ENCODE data around the gene CAPN13.

Gene CAPN13

GRCh38 chr2:30764021-30764800 is 43.0 kb downstream of the CAPN13 start:
- no peak overlapping the region for H3K4me3 Mint-ChIP-seq
- peaks cover 6% of the 10 kb centered on the region for H3K27me3 Mint-ChIP-seq

DNA sequence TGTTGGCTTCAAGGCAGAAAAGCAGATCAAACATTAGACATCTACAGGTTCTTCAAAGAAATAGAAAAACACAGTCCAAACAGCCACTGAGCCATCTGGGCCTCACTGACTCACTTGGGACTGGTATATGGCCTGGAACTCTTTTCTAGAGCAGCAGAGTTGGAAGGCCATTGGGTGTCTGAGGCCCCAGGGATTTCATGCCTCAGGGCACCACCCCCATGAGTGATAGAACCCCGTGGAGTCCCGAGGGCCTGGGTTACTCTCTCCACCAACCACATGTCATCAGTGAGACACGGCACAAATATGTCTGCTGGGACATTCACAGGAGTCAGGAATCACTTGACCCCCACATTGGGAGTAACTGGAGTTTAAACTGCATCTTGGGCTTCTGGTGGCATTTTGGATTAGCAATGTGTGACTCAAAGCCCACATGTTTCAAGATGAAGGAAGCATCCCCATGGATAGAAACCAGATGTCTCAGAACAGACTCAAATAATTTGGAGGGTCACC is 44.0 kb downstream of the CAPN13 start:
- H3K4me1 Mint-ChIP-seq (ENCODE audit: low read depth) = no peaks in the 10 kb centered on the region
- H3K36me3 Mint-ChIP-seq (ENCODE audit: low read depth) = no peaks in the 10 kb centered on the region
- no peak overlapping the region for H3K4me3 Mint-ChIP-seq
- DNase-seq = no peak
- H3K9me3 Mint-ChIP-seq = no peaks in the 10 kb centered on the region
- peaks cover 8% of the 10 kb centered on the region for H3K27me3 Mint-ChIP-seq
- H3K27ac Mint-ChIP-seq = no peak overlapping the region

More at GRCh38 chr2:30764021-30764800, 43.0 kb downstream of the CAPN13 start:
- Mint-ChIP-seq H3K4me1 (ENCODE audit: low read depth) (no peaks in the 10 kb centered on the region), H3K27ac (no peak overlapping the region), H3K36me3 (ENCODE audit: low read depth) (no peaks in the 10 kb centered on the region), H3K9me3 (no peaks in the 10 kb centered on the region)
- no peak for DNase-seq

GRCh38 chr2:30761226-30761625 is 46.0 kb downstream of the CAPN13 start:
- DNase-seq = no peak
- H3K27ac Mint-ChIP-seq = no peak overlapping the region
- H3K4me1 Mint-ChIP-seq (ENCODE audit: low read depth) = no peaks in the 10 kb centered on the region
- H3K4me3 Mint-ChIP-seq = no peak overlapping the region
- H3K9me3 Mint-ChIP-seq = no peaks in the 10 kb centered on the region
- peaks cover 8% of the 10 kb centered on the region for H3K27me3 Mint-ChIP-seq
- no peaks in the 10 kb centered on the region for H3K36me3 Mint-ChIP-seq (ENCODE audit: low read depth)

GRCh38 chr2:30759481-30759880 is 47.8 kb downstream of the CAPN13 start:
- no peaks in the 10 kb centered on the region for H3K9me3 Mint-ChIP-seq
- no peak overlapping the region for H3K27ac Mint-ChIP-seq
- H3K4me3 Mint-ChIP-seq = no peak overlapping the region

DNA sequence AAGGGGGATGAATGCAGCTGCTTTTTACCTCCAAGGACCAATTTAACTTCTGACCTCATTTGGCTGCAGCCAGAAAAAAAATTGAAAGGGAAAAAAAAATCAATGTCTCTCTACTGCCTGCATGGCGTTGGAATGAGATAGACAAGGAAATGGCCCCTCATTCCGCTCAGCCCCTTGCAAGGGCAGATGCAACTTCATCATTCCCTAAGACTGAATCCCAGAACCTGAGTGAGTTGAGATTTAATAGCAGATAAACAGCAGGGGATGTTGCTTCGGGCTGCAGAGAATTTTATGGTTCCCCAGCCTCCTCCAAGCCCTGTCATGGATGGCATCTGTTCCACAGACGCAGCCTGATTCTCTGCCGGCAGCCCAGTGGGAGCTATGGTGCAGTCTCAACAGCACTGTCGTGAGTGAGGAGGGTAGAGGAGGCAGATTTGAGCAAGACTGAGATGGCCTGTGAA is 49.0 kb downstream of the CAPN13 start:
- Mint-ChIP-seq H3K4me3 (no peak overlapping the region), H3K4me1 (ENCODE audit: low read depth) (no peaks in the 10 kb centered on the region), H3K36me3 (ENCODE audit: low read depth) (no peaks in the 10 kb centered on the region), H3K9me3 (no peaks in the 10 kb centered on the region), H3K27me3 (peaks cover 26% of the 10 kb centered on the region), H3K27ac (no peak overlapping the region)
- DNase-seq = no peak

More at GRCh38 chr2:30759481-30759880, 47.8 kb downstream of the CAPN13 start:
- no peak for DNase-seq
- H3K27me3 Mint-ChIP-seq = peaks cover 23% of the 10 kb centered on the region
- H3K4me1 Mint-ChIP-seq (ENCODE audit: low read depth) = no peaks in the 10 kb centered on the region
- H3K36me3 Mint-ChIP-seq (ENCODE audit: low read depth) = no peaks in the 10 kb centered on the region

DNA sequence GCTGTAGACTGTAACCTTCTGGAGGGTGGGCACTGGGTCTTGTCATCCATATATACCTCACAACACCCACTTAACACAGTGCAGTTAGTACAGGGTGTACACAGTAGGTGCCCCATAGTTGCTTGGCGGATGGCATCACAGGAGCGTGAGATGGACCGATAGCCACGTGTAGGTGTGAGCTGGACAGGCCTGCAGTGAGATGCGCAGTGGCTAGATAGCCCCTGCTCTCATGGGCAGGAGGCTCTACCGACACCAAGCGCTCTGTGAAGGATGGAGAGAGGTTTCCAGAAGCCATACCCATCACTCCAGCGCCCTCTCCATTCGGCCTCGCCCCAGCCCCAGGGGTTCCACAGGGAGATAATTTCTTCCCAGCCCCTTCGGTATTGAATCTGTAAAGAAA is 49.5 kb downstream of the CAPN13 start:
- H3K4me3 Mint-ChIP-seq = no peak overlapping the region
- no peak for DNase-seq
- no peaks in the 10 kb centered on the region for H3K36me3 Mint-ChIP-seq (ENCODE audit: low read depth)
- no peak overlapping the region for H3K27ac Mint-ChIP-seq
- peaks cover 26% of the 10 kb centered on the region for H3K27me3 Mint-ChIP-seq
- H3K4me1 Mint-ChIP-seq (ENCODE audit: low read depth) = no peaks in the 10 kb centered on the region
- no peaks in the 10 kb centered on the region for H3K9me3 Mint-ChIP-seq

DNA sequence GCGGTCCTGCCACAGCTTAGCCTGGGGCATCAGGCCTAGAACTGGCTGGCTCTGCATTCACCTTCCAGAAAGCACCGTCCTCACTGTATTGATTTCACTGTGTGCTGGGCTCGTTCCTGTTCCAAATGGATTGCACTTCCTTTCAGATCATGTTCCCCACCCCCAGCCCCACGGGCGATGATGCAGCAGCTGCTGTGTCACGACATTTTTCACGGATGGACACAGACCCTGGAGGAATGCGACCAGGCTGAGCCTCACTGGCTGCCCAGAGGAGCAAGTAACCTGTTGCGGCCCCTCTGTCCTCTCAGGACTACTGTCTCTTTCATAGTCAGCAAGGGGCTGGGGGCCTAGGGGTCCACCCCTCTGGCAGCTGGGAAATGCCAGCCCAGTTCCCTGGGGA is 50.3 kb downstream of the CAPN13 start:
- Mint-ChIP-seq H3K9me3 (no peaks in the 10 kb centered on the region), H3K4me3 (no peak overlapping the region), H3K27ac (no peak overlapping the region), H3K4me1 (ENCODE audit: low read depth) (no peaks in the 10 kb centered on the region), H3K27me3 (peaks cover 26% of the 10 kb centered on the region), H3K36me3 (ENCODE audit: low read depth) (no peaks in the 10 kb centered on the region)
- DNase-seq = no peak

GRCh38 chr2:30756051-30756719 is 51.1 kb downstream of the CAPN13 start:
- H3K27me3 Mint-ChIP-seq = peaks cover 27% of the 10 kb centered on the region
- DNase-seq = no peak
- no peaks in the 10 kb centered on the region for H3K4me1 Mint-ChIP-seq (ENCODE audit: low read depth)
- no peaks in the 10 kb centered on the region for H3K9me3 Mint-ChIP-seq
- H3K36me3 Mint-ChIP-seq (ENCODE audit: low read depth) = no peaks in the 10 kb centered on the region
- H3K4me3 Mint-ChIP-seq = no peak overlapping the region
- no peak overlapping the region for H3K27ac Mint-ChIP-seq

DNA sequence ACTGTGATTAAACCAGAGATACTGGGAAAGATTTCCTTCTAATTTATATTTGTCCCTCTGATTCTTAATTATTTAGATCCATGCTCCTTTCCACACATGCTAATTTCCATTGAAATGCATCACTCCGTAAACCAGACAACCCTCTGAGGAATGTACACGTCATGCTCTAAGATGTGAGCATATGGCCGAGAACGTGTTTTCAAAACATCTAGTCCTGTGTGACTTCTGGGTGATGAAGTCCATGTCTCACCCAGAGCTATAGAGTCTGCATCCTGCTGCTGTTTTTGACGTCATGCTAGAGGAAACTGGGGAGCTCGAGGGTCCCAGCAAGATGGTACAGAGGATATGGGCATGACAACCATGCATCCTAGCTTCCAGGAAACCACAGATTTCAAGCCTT is 53.6 kb downstream of the CAPN13 start:
- H3K9me3 Mint-ChIP-seq = no peaks in the 10 kb centered on the region
- peaks cover 32% of the 10 kb centered on the region for H3K27me3 Mint-ChIP-seq
- H3K27ac Mint-ChIP-seq = no peak overlapping the region
- H3K36me3 Mint-ChIP-seq (ENCODE audit: low read depth) = no peaks in the 10 kb centered on the region
- no peak for DNase-seq
- H3K4me3 Mint-ChIP-seq = no peak overlapping the region
- H3K4me1 Mint-ChIP-seq (ENCODE audit: low read depth) = no peaks in the 10 kb centered on the region

DNA sequence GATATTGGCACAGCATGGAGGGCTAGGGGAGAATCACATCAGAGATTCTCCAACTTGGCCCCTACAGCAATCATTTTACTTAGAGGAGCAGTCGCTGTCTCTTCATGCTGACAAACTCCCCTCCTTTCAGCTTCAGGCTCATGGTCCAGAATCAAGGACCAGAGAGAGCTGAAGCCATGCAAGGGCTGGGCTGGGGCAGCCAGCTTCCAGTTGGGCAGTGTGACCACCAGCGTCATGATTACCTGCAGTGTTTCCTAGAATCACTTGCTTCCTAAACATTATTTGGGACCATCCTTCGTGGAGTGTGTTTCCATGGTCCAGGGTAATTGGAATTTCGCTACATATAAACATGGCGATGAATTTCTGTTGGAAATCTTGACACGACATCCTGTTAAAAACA is 54.4 kb downstream of the CAPN13 start:
- Mint-ChIP-seq H3K36me3 (ENCODE audit: low read depth) (no peaks in the 10 kb centered on the region), H3K4me1 (ENCODE audit: low read depth) (no peaks in the 10 kb centered on the region), H3K27ac (no peak overlapping the region), H3K9me3 (no peaks in the 10 kb centered on the region), H3K4me3 (no peak overlapping the region), H3K27me3 (peaks cover 32% of the 10 kb centered on the region)
- no peak for DNase-seq

DNA sequence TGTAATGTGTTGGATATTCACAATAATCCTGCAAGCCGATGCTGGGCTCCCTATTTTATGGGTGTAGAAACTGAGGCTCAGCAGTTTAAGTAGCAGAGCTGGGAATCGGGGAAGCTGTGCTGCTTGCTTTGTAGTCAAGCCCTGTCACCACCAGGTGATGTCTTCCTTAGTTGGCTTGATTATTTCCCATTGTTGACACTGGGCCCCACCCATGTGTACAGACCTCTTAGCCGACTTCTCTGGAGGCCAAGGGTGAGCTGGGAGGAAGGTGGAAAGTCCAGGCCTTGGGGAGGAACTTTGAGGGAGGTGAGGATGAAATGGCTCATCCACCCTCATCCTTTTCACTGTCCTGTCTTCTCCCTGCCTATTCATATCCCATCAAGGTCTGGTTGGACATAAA is 60.0 kb downstream of the CAPN13 start:
- Mint-ChIP-seq H3K27ac (no peak overlapping the region), H3K9me3 (no peaks in the 10 kb centered on the region), H3K27me3 (peaks cover 11% of the 10 kb centered on the region), H3K4me1 (ENCODE audit: low read depth) (no peaks in the 10 kb centered on the region), H3K4me3 (no peak overlapping the region), H3K36me3 (ENCODE audit: low read depth) (no peaks in the 10 kb centered on the region)
- no peak for DNase-seq

DNA sequence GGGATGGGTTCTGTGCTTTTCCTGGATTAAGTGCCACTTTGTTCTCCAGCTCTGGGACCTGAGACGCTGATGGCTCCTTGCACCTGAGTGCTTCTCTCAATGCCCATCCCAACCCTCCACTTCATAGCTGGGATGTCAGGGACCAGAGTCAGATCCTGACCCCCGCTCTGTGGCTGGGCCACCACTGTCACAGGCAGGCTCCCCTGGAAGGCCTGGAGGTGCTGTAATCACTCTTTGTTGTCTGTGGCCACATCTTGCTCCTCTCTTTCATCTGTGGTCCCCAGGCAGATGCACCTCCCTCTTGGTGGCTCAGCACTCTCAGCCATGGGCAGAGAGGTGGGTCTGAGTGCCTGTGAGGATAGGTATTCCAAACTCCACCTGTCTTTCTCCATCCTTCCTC is 62.4 kb downstream of the CAPN13 start:
- H3K4me1 Mint-ChIP-seq (ENCODE audit: low read depth) = no peaks in the 10 kb centered on the region

DNA sequence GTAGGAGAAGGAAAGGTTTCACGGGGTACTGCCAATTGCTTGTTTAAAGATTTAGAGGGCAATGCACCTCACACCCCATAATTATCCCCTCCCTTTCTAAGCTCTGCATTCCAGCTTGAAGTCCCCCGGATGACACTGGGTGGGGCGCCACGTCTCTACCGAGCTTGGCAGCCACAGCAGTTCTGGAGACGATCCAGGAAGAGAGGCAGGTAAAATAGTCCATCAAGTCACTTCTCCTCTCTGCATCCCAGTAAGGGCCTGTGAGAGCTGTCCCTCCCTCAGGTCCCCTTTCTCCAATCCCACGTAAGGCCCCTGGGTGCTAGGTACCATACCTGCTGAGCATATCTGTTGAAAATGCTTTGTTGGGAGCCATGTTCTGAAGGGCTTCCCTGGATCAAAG is 65.7 kb downstream of the CAPN13 start:
- Mint-ChIP-seq H3K27ac (no peak overlapping the region), H3K4me1 (ENCODE audit: low read depth) (no peaks in the 10 kb centered on the region), H3K4me3 (no peak overlapping the region), H3K27me3 (no peaks in the 10 kb centered on the region), H3K9me3 (no peaks in the 10 kb centered on the region), H3K36me3 (ENCODE audit: low read depth) (no peaks in the 10 kb centered on the region)
- no peak for DNase-seq

More for the DNA sequence above, 62.4 kb downstream of the CAPN13 start:
- Mint-ChIP-seq H3K27ac (no peak overlapping the region), H3K4me3 (no peak overlapping the region), H3K36me3 (ENCODE audit: low read depth) (no peaks in the 10 kb centered on the region), H3K27me3 (peaks cover 5% of the 10 kb centered on the region), H3K9me3 (no peaks in the 10 kb centered on the region)
- DNase-seq = no peak

GRCh38 chr2:30738141-30738911 is 68.9 kb downstream of the CAPN13 start:
- Mint-ChIP-seq H3K4me1 (ENCODE audit: low read depth) (no peaks in the 10 kb centered on the region), H3K27ac (no peak overlapping the region), H3K27me3 (no peaks in the 10 kb centered on the region), H3K9me3 (no peaks in the 10 kb centered on the region), H3K4me3 (no peak overlapping the region), H3K36me3 (ENCODE audit: low read depth) (no peaks in the 10 kb centered on the region)
- no peak for DNase-seq

DNA sequence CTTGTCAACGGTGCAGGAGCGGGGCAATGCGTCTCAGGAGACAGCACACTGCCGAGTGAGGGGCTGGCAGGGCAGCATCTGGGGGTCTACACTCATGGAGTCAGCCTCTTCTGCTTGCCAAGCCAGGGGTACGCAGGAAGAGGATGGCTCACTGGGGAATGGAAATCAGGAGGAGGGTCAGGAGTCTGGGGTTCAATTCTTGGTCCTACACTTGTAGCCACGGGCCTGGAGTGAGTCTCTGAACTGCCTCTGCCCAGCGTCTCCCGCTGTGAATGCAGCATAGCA is 70.0 kb downstream of the CAPN13 start:
- Mint-ChIP-seq H3K36me3 (ENCODE audit: low read depth) (no peaks in the 10 kb centered on the region), H3K4me3 (no peak overlapping the region), H3K27me3 (no peaks in the 10 kb centered on the region), H3K27ac (no peak overlapping the region), H3K4me1 (ENCODE audit: low read depth) (no peaks in the 10 kb centered on the region), H3K9me3 (no peaks in the 10 kb centered on the region)
- no peak for DNase-seq

Data from activated T-cell treated with anti-CD3 and anti-CD28 coated beads, Interleukin-2, amount 50 U/mL, for 24 hours (primary cell).